GM12878 (cell line): ENCODE data around the gene TTLL3. TPM values are rescaled to one million over a fixed set of nuclear protein-coding genes. Genes with fewer than 3 reads are reported as not detected.
"Not testable (repeated sequence)": the region's sequence is repeated elsewhere in the genome, so short reads cannot be mapped to it uniquely, and the experiment has no call there.

ENCODE experiments used
- ATAC-seq: fragments of 200-7000 bp; cut with Tn5 transposase; 3 replicates; pipeline ENCODE4 v1.9.1; 2020; ENCODE audit warnings: mild to moderate bottlenecking, moderate library complexity
- BruUV-seq: library from RNA; stranded (reverse); fragments of 400-500 nt; replicated peaks from 2 replicates; lab custom pipeline; 2021; lab: Mats Ljungman, UMichigan
- CTCF ChIA-PET: fragments of 300-600 bp; sonication (Branson Sonifier 250); formaldehyde crosslinking; extraction: SDS; loops from one replicate; lab custom pipeline; 2021; ENCODE audit warnings: inconsistent platforms; lab: Yijun Ruan, JAX
- POLR2A ChIA-PET: fragments of 350-600 bp; formaldehyde crosslinking; extraction: SDS; loops from one replicate; lab custom pipeline; 2021; ENCODE audit warnings: inconsistent platforms; lab: Charles Lee
- RAD21 ChIA-PET: fragments of 300-600 bp; sonication (Branson Sonifier 250); formaldehyde crosslinking; loops from one replicate; lab custom pipeline; 2023; ENCODE audit warnings: antibody characterized with exemption; ENCODE audit not compliant: unreplicated experiment; lab: Charles Lee
- SMC1A ChIA-PET: fragments of 300-600 bp; sonication (Branson Sonifier 250); formaldehyde crosslinking; loops from one replicate; lab custom pipeline; 2023; ENCODE audit not compliant: unreplicated experiment, uncharacterized antibody; lab: Charles Lee
- DNase-seq: peaks from one replicate; pipeline ENCODE4 v3.0.0-alpha.2; 2011; ENCODE audit warnings: low read depth, low spot score
- FAIRE-seq: peaks from 3 replicates; lab custom pipeline; 2011; peaks lifted over from hg19 to GRCh38; lab: Jason Lieb, UNC
- H2AFZ ChIP-seq: 2 replicates; pipeline ENCODE4 v1.6.0; 2011; ENCODE audit warnings: low read depth, low read length, control low read depth; ENCODE audit not compliant: control insufficient read depth
- H3K27ac ChIP-seq: 2 replicates; pipeline ENCODE4 v1.5.1; 2011; ENCODE audit warnings: control low read depth; ENCODE audit not compliant: control insufficient read depth, insufficient read depth
- H3K27me3 ChIP-seq, 2 experiments: replicated peaks in 1 of 2; 2 replicates each; pipeline versions ENCODE4 v1.6.0 to v1.6.1; 2011; ENCODE audit warnings: low read length in 1 of 2; ENCODE audit not compliant: control insufficient read depth in 2 of 2, insufficient read depth in 2 of 2
- H3K36me3 ChIP-seq, 2 experiments: 2 replicates each; pipeline ENCODE4 v1.5.1; 2011; ENCODE audit warnings: low read length in 1 of 2; ENCODE audit not compliant: control insufficient read depth in 2 of 2, insufficient read depth in 2 of 2
- H3K4me1 ChIP-seq: 2 replicates; pipeline ENCODE4 v1.6.1; 2011; ENCODE audit warnings: mild to moderate bottlenecking, low read length, moderate library complexity, mixed read lengths; ENCODE audit not compliant: control insufficient read depth, insufficient read depth
- H3K4me2 ChIP-seq: 2 replicates; pipeline ENCODE4 v1.6.0; 2011; ENCODE audit warnings: control low read depth; ENCODE audit not compliant: control insufficient read depth, insufficient read depth
- H3K4me3 ChIP-seq: fragments of 200-600 bp; sonication (generic); 2 replicates; pipeline ENCODE4 v1.5.1; 2016
- H3K79me2 ChIP-seq: 2 replicates; pipeline ENCODE4 v1.6.0; 2011; ENCODE audit warnings: low read length; ENCODE audit not compliant: control insufficient read depth, insufficient read depth
- H3K9ac ChIP-seq: 2 replicates; pipeline ENCODE4 v1.8.0; 2011; ENCODE audit warnings: low read length, control low read depth, mixed read lengths; ENCODE audit not compliant: control insufficient read depth, insufficient read depth
- H3K9me3 ChIP-seq: replicated peaks from 3 replicates; pipeline ENCODE4 v1.5.1; 2011; ENCODE audit warnings: mild to moderate bottlenecking, low read length; ENCODE audit not compliant: control insufficient read depth, insufficient read depth
- H4K20me1 ChIP-seq: 2 replicates; pipeline ENCODE4 v1.6.0; 2011; ENCODE audit not compliant: control insufficient read depth, insufficient read depth
- BCL11A ChIP-seq: IDR thresholded peaks from 2 replicates; pipeline ENCODE4 v1.6.1; 2011; ENCODE audit warnings: low read depth, low read length
- NFIC ChIP-seq: IDR thresholded peaks from 2 replicates; pipeline ENCODE4 v1.6.1; 2012; ENCODE audit warnings: low read depth, mild to moderate bottlenecking, inconsistent platforms, low read length, moderate library complexity
- SMARCA5 ChIP-seq: fragments of 450-650 bp; IDR thresholded peaks from 2 replicates; pipeline ENCODE4 v1.6.1; 2017; ENCODE audit warnings: mild to moderate bottlenecking
- STAT3 ChIP-seq: IDR thresholded peaks from 2 replicates; pipeline ENCODE4 v1.6.1; 2011; ENCODE audit warnings: low read depth, low read length, improper control_type of control experiment
- WRNIP1 ChIP-seq: IDR thresholded peaks from 2 replicates; pipeline ENCODE4 v1.6.1; 2011; ENCODE audit warnings: low read depth, low read length, improper control_type of control experiment, borderline replicate concordance
- ZBTB11 ChIP-seq: fragments of 450-650 bp; formaldehyde crosslinking; IDR thresholded peaks from 2 replicates; pipeline ENCODE4 v1.5.0; 2022; ENCODE audit warnings: mild to moderate bottlenecking, missing genetic modification characterization
- ZZZ3 ChIP-seq: IDR thresholded peaks from 2 replicates; pipeline ENCODE4 v1.6.1; 2011; ENCODE audit warnings: low read depth; ENCODE audit not compliant: control insufficient read depth, insufficient read length
- WGBS: methylation state at CpG from one replicate; pipeline ENCODE4 v1.1.6; 2016; ENCODE audit warnings: low lambda C conversion rate; ENCODE audit not compliant: insufficient replicate concordance, insufficient coverage; ENCODE audit errors: missing lambda C conversion rate; 5-methylcytosine and 5-hydroxymethylcytosine counted together
- in situ Hi-C: fragments of 300-500 bp; cut with MboI; formaldehyde crosslinking; loops from 9 replicates; pipeline ENCODE4 v1.14.3; 2018; ENCODE audit warnings: mixed read lengths
- intact Hi-C: fragments of 100-400 bp; cut with micrococcal nuclease; formaldehyde crosslinking; loops from one replicate; pipeline ENCODE4 v1.14.2; 2022; ENCODE audit not compliant: unreplicated experiment
- polyA plus RNA-seq, 11 experiments: library from polyadenylated mRNA; depleted of rRNA in 4 of 11; unstranded in 6 of 11; stranded (reverse) in 5 of 11; fragments of >200 nt; fragmentation: Nextera tagmentation in 4 of 11; fragmentation: Illumina TruSeq in 1 of 11; extraction: Ambion mirVana in 4 of 11; extraction: Trizol in 1 of 11; gene quantifications; 1 replicate in 1 of 11; 2 replicates in 10 of 11; pipeline versions ENCODE4 v1.2.1 to v1.2.3, GENCODE V29; 2011 to 2016; ENCODE audit warnings: inconsistent platforms in 2 of 11, missing spikeins in 2 of 11, low read depth in 1 of 11
- total RNA-seq, 4 experiments: library from RNA; depleted of rRNA in 3 of 4; stranded (reverse); fragments of >200 nt in 3 of 4; fragmentation: Illumina TruSeq in 1 of 4; extraction: Trizol in 1 of 4; gene quantifications; 2 replicates each; pipeline versions ENCODE4 v1.2.1 to v1.2.3, GENCODE V29; 2013 to 2021
- TF ChIP-seq, protein P1 (sequence below): fragments of 450-650 bp; formaldehyde crosslinking; IDR thresholded peaks from 2 replicates; pipeline ENCODE4 v1.4.0; 2020; ENCODE audit warnings: mild to moderate bottlenecking, moderate library complexity
- TF ChIP-seq, protein P2 (sequence below): fragments of 450-650 bp; IDR thresholded peaks from 2 replicates; pipeline ENCODE4 v1.6.1; 2017; ENCODE audit warnings: mild to moderate bottlenecking, moderate library complexity

TTLL3 gene
- total and polyA plus RNA-seq, 10 of the 15 experiments (the other 5 are each of a cell fraction or from before 2014, with no cell fraction given), result 4.2 to 51.3 (median 18.9) TPM

GRCh38 chr3:9852528-9852927, 42.5 kb downstream of the TTLL3 start (continued):
- TF ChIP-seq, protein P1, sequence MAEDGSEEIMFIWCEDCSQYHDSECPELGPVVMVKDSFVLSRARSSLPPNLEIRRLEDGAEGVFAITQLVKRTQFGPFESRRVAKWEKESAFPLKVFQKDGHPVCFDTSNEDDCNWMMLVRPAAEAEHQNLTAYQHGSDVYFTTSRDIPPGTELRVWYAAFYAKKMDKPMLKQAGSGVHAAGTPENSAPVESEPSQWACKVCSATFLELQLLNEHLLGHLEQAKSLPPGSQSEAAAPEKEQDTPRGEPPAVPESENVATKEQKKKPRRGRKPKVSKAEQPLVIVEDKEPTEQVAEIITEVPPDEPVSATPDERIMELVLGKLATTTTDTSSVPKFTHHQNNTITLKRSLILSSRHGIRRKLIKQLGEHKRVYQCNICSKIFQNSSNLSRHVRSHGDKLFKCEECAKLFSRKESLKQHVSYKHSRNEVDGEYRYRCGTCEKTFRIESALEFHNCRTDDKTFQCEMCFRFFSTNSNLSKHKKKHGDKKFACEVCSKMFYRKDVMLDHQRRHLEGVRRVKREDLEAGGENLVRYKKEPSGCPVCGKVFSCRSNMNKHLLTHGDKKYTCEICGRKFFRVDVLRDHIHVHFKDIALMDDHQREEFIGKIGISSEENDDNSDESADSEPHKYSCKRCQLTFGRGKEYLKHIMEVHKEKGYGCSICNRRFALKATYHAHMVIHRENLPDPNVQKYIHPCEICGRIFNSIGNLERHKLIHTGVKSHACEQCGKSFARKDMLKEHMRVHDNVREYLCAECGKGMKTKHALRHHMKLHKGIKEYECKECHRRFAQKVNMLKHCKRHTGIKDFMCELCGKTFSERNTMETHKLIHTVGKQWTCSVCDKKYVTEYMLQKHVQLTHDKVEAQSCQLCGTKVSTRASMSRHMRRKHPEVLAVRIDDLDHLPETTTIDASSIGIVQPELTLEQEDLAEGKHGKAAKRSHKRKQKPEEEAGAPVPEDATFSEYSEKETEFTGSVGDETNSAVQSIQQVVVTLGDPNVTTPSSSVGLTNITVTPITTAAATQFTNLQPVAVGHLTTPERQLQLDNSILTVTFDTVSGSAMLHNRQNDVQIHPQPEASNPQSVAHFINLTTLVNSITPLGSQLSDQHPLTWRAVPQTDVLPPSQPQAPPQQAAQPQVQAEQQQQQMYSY (CRISPR knock-in tag), result no peak
- TF ChIP-seq NFIC (no peak), ZZZ3 (no peak), WRNIP1 (no peak), SMARCA5 (no peak), STAT3 (no peak), BCL11A (no peak), ZBTB11 (CRISPR knock-in tag) (no peak)
- TF ChIP-seq, protein P2, sequence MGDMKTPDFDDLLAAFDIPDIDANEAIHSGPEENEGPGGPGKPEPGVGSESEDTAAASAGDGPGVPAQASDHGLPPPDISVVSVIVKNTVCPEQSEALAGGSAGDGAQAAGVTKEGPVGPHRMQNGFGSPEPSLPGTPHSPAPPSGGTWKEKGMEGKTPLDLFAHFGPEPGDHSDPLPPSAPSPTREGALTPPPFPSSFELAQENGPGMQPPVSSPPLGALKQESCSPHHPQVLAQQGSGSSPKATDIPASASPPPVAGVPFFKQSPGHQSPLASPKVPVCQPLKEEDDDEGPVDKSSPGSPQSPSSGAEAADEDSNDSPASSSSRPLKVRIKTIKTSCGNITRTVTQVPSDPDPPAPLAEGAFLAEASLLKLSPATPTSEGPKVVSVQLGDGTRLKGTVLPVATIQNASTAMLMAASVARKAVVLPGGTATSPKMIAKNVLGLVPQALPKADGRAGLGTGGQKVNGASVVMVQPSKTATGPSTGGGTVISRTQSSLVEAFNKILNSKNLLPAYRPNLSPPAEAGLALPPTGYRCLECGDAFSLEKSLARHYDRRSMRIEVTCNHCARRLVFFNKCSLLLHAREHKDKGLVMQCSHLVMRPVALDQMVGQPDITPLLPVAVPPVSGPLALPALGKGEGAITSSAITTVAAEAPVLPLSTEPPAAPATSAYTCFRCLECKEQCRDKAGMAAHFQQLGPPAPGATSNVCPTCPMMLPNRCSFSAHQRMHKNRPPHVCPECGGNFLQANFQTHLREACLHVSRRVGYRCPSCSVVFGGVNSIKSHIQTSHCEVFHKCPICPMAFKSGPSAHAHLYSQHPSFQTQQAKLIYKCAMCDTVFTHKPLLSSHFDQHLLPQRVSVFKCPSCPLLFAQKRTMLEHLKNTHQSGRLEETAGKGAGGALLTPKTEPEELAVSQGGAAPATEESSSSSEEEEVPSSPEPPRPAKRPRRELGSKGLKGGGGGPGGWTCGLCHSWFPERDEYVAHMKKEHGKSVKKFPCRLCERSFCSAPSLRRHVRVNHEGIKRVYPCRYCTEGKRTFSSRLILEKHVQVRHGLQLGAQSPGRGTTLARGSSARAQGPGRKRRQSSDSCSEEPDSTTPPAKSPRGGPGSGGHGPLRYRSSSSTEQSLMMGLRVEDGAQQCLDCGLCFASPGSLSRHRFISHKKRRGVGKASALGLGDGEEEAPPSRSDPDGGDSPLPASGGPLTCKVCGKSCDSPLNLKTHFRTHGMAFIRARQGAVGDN, result no peak

- H3K4me3 ChIP-seq, in situ Hi-C loops, H4K20me1 ChIP-seq, H3K27ac ChIP-seq, H3K4me1 ChIP-seq, FAIRE-seq, H3K4me2 ChIP-seq, POLR2A ChIA-PET, H3K9ac ChIP-seq, RAD21 ChIA-PET, H3K27me3 ChIP-seq, ATAC-seq, DNase-seq, H3K79me2 ChIP-seq, H3K9me3 ChIP-seq, H3K36me3 ChIP-seq, intact Hi-C loops, BruUV-seq, H2AFZ ChIP-seq: not testable (repeated sequence)
- WGBS, result 70% methylated on average over 11 of the region's 11 CpGs
- ChIA-PET CTCF (interaction anchor here (0.7 to 0.8 kb wide), 2 partner anchors 77 to 468 kb away, joined by 3 to 4 read pairs; no protein-coding TSS in a partner anchor), SMC1A (interaction anchor here (1.0 kb wide), 1 partner anchor 37 kb away, joined by 4 read pairs; the partner anchor contains the start of gene JAGN1)
Measured at GRCh38 chr3:9854291-9854940, 44.4 kb downstream of the TTLL3 start.
